Measurements from ENCODE around the gene CFAP65. TPM values are rescaled to one million over a fixed set of nuclear protein-coding genes. Genes with fewer than 3 reads are reported as not detected.
A peak's percentile ranks its signal among the peaks of the same experiment; 100 is the strongest.

The CFAP65 gene
- total RNA-seq, 1 donor = not detected

DNA sequence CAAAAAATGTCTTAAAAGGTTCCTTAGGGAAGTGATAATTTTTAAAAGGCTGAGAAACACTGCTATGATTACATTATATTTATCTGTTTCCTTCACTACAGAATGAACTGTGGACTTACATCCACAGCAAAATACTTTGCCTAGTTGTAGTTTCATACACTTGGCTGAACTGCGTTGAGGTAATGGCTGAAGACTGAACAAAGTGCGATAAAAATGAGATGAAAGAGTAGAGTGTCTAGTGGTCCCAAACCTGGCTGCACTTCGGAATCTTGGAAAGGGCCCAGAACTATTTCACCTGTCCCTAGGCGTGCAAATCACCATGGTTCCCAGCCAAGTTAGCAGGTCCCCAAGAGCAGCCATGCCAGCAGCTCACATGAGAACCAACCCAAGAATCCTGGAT, 37.6 kb upstream of the CFAP65 start:
- no peak overlapping the region for H3K27ac ChIP-seq (ENCODE audit: low read depth, low read length)
- no peak overlapping the region for H2AFZ ChIP-seq (ENCODE audit: low read length)
- no peaks in the 10 kb centered on the region for H3K36me3 ChIP-seq (ENCODE audit: insufficient read depth, low read length)

DNA sequence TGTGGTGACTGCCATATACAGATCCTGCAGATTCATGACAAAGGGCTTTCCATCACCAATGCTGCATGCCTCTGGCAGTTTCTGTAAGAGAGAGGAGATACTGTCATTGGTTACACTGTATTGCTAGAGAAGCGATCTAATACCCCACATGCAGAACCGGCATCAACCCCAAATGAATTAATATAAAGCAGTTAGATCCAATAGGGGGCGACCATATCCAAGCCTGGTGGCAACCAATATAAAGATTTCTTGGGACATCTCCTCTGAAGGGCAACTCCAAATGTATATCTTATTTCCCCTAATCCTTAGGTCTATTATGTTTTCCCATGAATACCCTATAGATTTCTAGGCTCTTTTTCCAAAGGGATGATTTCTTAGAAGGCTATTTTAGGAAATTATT, 36.8 kb upstream of the CFAP65 start:
- Histone ChIP-seq H2AFZ (ENCODE audit: low read length) (no peak overlapping the region), H3K4me2 (ENCODE audit: insufficient read depth, low read length) (no peak overlapping the region), H3K36me3 (ENCODE audit: insufficient read depth, low read length) (no peaks in the 10 kb centered on the region), H4K20me1 (ENCODE audit: insufficient read depth, low read length) (peaks cover 11% of the 10 kb centered on the region), H3K4me1 (ENCODE audit: insufficient read depth, low read length) (peaks cover 8% of the 10 kb centered on the region), H3K27ac (ENCODE audit: low read depth, low read length) (no peak overlapping the region), H3K27me3 (ENCODE audit: insufficient read depth, low read length) (no peaks in the 10 kb centered on the region), H3K9me3 (ENCODE audit: low read depth, low read length) (no peaks in the 10 kb centered on the region), H3K79me2 (ENCODE audit: insufficient read depth, low read length) (no peaks in the 10 kb centered on the region), H3K4me3 (ENCODE audit: insufficient read depth, low read length) (no peak overlapping the region)
- peak; percentile 31 for TF ChIP-seq CTCF (IDR thresholded peaks at IDR 0.05; ENCODE audit: extremely low read depth, low read depth, low read length)
- no peak for DNase-seq (ENCODE audit: insufficient read length, low spot score, missing footprints)

More for the DNA sequence above, 37.6 kb upstream of the CFAP65 start:
- Histone ChIP-seq H3K79me2 (ENCODE audit: insufficient read depth, low read length) (no peaks in the 10 kb centered on the region), H4K20me1 (ENCODE audit: insufficient read depth, low read length) (peaks cover 11% of the 10 kb centered on the region), H3K9me3 (ENCODE audit: low read depth, low read length) (no peaks in the 10 kb centered on the region), H3K4me2 (ENCODE audit: insufficient read depth, low read length) (no peak overlapping the region), H3K4me1 (ENCODE audit: insufficient read depth, low read length) (peaks cover 8% of the 10 kb centered on the region), H3K27me3 (ENCODE audit: insufficient read depth, low read length) (no peaks in the 10 kb centered on the region), H3K4me3 (ENCODE audit: insufficient read depth, low read length) (no peak overlapping the region)
- TF ChIP-seq CTCF (IDR thresholded peaks at IDR 0.05; ENCODE audit: extremely low read depth, low read depth, low read length) = no peak
- no peak for DNase-seq (ENCODE audit: insufficient read length, low spot score, missing footprints)

GRCh38 chr2:219076253-219076652, 34.9 kb upstream of the CFAP65 start:
- Histone ChIP-seq H3K27me3 (ENCODE audit: insufficient read depth, low read length) (no peaks in the 10 kb centered on the region), H2AFZ (ENCODE audit: low read length) (no peak overlapping the region), H3K27ac (ENCODE audit: low read depth, low read length) (no peak overlapping the region), H3K36me3 (ENCODE audit: insufficient read depth, low read length) (no peaks in the 10 kb centered on the region), H3K4me2 (ENCODE audit: insufficient read depth, low read length) (no peak overlapping the region), H3K79me2 (ENCODE audit: insufficient read depth, low read length) (no peaks in the 10 kb centered on the region), H4K20me1 (ENCODE audit: insufficient read depth, low read length) (peaks cover 11% of the 10 kb centered on the region), H3K4me1 (ENCODE audit: insufficient read depth, low read length) (peaks cover 13% of the 10 kb centered on the region), H3K4me3 (ENCODE audit: insufficient read depth, low read length) (no peak overlapping the region), H3K9me3 (ENCODE audit: low read depth, low read length) (no peaks in the 10 kb centered on the region)
- no peak for DNase-seq (ENCODE audit: insufficient read length, low spot score, missing footprints)
- TF ChIP-seq CTCF (IDR thresholded peaks at IDR 0.05; ENCODE audit: extremely low read depth, low read depth, low read length) = no peak

GRCh38 chr2:219073413-219074129, 32.3 kb upstream of the CFAP65 start:
- peaks cover 5% of the 10 kb centered on the region for H3K4me1 ChIP-seq (ENCODE audit: insufficient read depth, low read length)
- H3K36me3 ChIP-seq (ENCODE audit: insufficient read depth, low read length) = no peaks in the 10 kb centered on the region
- H4K20me1 ChIP-seq (ENCODE audit: insufficient read depth, low read length) = no peaks in the 10 kb centered on the region
- no peak overlapping the region for H3K4me3 ChIP-seq (ENCODE audit: insufficient read depth, low read length)
- no peak overlapping the region for H3K4me2 ChIP-seq (ENCODE audit: insufficient read depth, low read length)
- H3K9me3 ChIP-seq (ENCODE audit: low read depth, low read length) = no peaks in the 10 kb centered on the region
- no peaks in the 10 kb centered on the region for H3K79me2 ChIP-seq (ENCODE audit: insufficient read depth, low read length)
- no peak overlapping the region for H3K27ac ChIP-seq (ENCODE audit: low read depth, low read length)
- no peaks in the 10 kb centered on the region for H3K27me3 ChIP-seq (ENCODE audit: insufficient read depth, low read length)
- peak; percentile 89 for DNase-seq (ENCODE audit: insufficient read length, low spot score, missing footprints)
- peak; percentile 73 for TF ChIP-seq CTCF (IDR thresholded peaks at IDR 0.05; ENCODE audit: extremely low read depth, low read depth, low read length)
- H2AFZ ChIP-seq (ENCODE audit: low read length) = no peak overlapping the region
